Type B pancreatic cell (in vitro differentiated cells): ENCODE data around the gene MEG3. TPM values are rescaled to one million over a fixed set of nuclear protein-coding genes. Genes with fewer than 3 reads are reported as not detected.

ENCODE experiments used
- DNase-seq: peaks from one replicate; pipeline ENCODE4 v3.0.0; 2021; ENCODE audit warnings: mixed read lengths; ENCODE audit not compliant: unreplicated experiment; ENCODE audit errors: extremely low spot score
- H3K27ac Mint-ChIP-seq: 2 replicates; pipeline ENCODE4 v1.8.0; 2021; ENCODE audit warnings: mild to moderate bottlenecking, mixed read lengths
- H3K27me3 Mint-ChIP-seq: 2 replicates; pipeline ENCODE4 v1.8.0; 2021; ENCODE audit warnings: mixed read lengths
- H3K36me3 Mint-ChIP-seq: 2 replicates; pipeline ENCODE4 v1.8.0; 2021; ENCODE audit warnings: mixed read lengths
- H3K4me1 Mint-ChIP-seq: one replicate; pipeline ENCODE4 v1.8.0; 2021; ENCODE audit warnings: mixed read lengths; ENCODE audit not compliant: unreplicated experiment
- H3K4me3 Mint-ChIP-seq: 2 replicates; pipeline ENCODE4 v1.8.0; 2021; ENCODE audit warnings: mild to moderate bottlenecking, mixed read lengths
- H3K9me3 Mint-ChIP-seq: 2 replicates; pipeline ENCODE4 v1.8.0; 2021; ENCODE audit warnings: mixed read lengths
- CTCF ChIP-seq: fragments of 200-600 bp; sonication (generic); conservative IDR thresholded peaks from 2 replicates; pipeline ENCODE4 v1.5.0; 2021; ENCODE audit warnings: antibody characterized with exemption, mild to moderate bottlenecking
- total RNA-seq: library from RNA; stranded (reverse); gene quantifications from 2 replicates; pipeline ENCODE4 v1.2.1, GENCODE V29; 2021; ENCODE audit warnings: low replicate concordance

The MEG3 gene
- total RNA-seq, 1 donor from 2014 or later: 0.68 TPM

- H3K9me3 Mint-ChIP-seq: peaks cover 5% of the 10 kb centered on the region
- TF ChIP-seq CTCF: no peak
- no peaks in the 10 kb centered on the region for H3K36me3 Mint-ChIP-seq
- no peaks in the 10 kb centered on the region for H3K4me1 Mint-ChIP-seq
- no peak overlapping the region for H3K27ac Mint-ChIP-seq
- H3K27me3 Mint-ChIP-seq: peaks cover 4% of the 10 kb centered on the region
- no peak for DNase-seq
- H3K4me3 Mint-ChIP-seq: no peak overlapping the region
Measured at GRCh38 chr14:100868621-100869370, 42.9 kb downstream of the MEG3 start.

GRCh38 chr14:100871234-100872186 lies 45.6 kb downstream of the MEG3 start:
- no peaks in the 10 kb centered on the region for H3K36me3 Mint-ChIP-seq
- H3K9me3 Mint-ChIP-seq: peaks cover 5% of the 10 kb centered on the region
- no peak overlapping the region for H3K4me3 Mint-ChIP-seq
- H3K4me1 Mint-ChIP-seq: no peaks in the 10 kb centered on the region
- peaks cover 4% of the 10 kb centered on the region for H3K27me3 Mint-ChIP-seq
- DNase-seq: no peak
- no peak for TF ChIP-seq CTCF
- no peak overlapping the region for H3K27ac Mint-ChIP-seq

GRCh38 chr14:100872259-100873095 lies 46.6 kb downstream of the MEG3 start:
- peaks cover 4% of the 10 kb centered on the region for H3K27me3 Mint-ChIP-seq
- no peak overlapping the region for H3K27ac Mint-ChIP-seq
- no peaks in the 10 kb centered on the region for H3K36me3 Mint-ChIP-seq
- DNase-seq: no peak
- TF ChIP-seq CTCF: no peak
- no peak overlapping the region for H3K4me3 Mint-ChIP-seq
- H3K4me1 Mint-ChIP-seq: no peaks in the 10 kb centered on the region
- peaks cover 5% of the 10 kb centered on the region for H3K9me3 Mint-ChIP-seq

GRCh38 chr14:100873096-100873482 lies 47.2 kb downstream of the MEG3 start:
- H3K27ac Mint-ChIP-seq: no peak overlapping the region
- H3K4me1 Mint-ChIP-seq: no peaks in the 10 kb centered on the region
- H3K9me3 Mint-ChIP-seq: peaks cover 5% of the 10 kb centered on the region
- no peak overlapping the region for H3K4me3 Mint-ChIP-seq
- H3K27me3 Mint-ChIP-seq: peaks cover 4% of the 10 kb centered on the region
- DNase-seq: no peak
- no peaks in the 10 kb centered on the region for H3K36me3 Mint-ChIP-seq
- no peak for TF ChIP-seq CTCF

- TF ChIP-seq CTCF: no peak
- Mint-ChIP-seq H3K36me3 (no peaks in the 10 kb centered on the region), H3K9me3 (peaks cover 5% of the 10 kb centered on the region), H3K4me3 (no peak overlapping the region), H3K27ac (no peak overlapping the region), H3K27me3 (peaks cover 4% of the 10 kb centered on the region), H3K4me1 (no peaks in the 10 kb centered on the region)
- DNase-seq: no peak
Measured at GRCh38 chr14:100874051-100874410, 48.1 kb downstream of the MEG3 start.
